Caco-2 (cell line): ENCODE data around the gene CLDN19. TPM values are rescaled to one million over a fixed set of nuclear protein-coding genes. Genes with fewer than 3 reads are reported as not detected.
A peak's percentile ranks its signal among the peaks of the same experiment; 100 is the strongest.
"Not testable (repeated sequence)": the region's sequence is repeated elsewhere in the genome, so short reads cannot be mapped to it uniquely, and the experiment has no call there.

Experiments
- BruUV-seq: library from RNA; stranded (reverse); fragments of 400-500 nt; replicated peaks from 2 replicates; lab custom pipeline; 2021; lab: Mats Ljungman, UMichigan
- CTCF ChIA-PET: fragments of 300-600 bp; sonication (Branson Sonifier 250); formaldehyde crosslinking; loops from one replicate; lab custom pipeline; 2022; ENCODE audit warnings: antibody characterized with exemption; lab: Charles Lee
- POLR2A ChIA-PET: fragments of 300-600 bp; sonication (Branson Sonifier 250); formaldehyde crosslinking; loops from one replicate; lab custom pipeline; 2022; ENCODE audit warnings: antibody characterized with exemption; lab: Charles Lee
- DNase-seq, 2 experiments: peaks; one replicate each; pipeline versions ENCODE4 v3.0.0 to v3.0.0-alpha.2; 2020 to 2022
- H3K27me3 ChIP-seq: replicated peaks from 2 replicates; pipeline ENCODE4 v1.6.0; 2011; ENCODE audit warnings: low read length; ENCODE audit not compliant: control insufficient read depth, insufficient read depth
- H3K36me3 ChIP-seq: 2 replicates; pipeline ENCODE4 v1.5.1; 2011; ENCODE audit warnings: low read length; ENCODE audit not compliant: control insufficient read depth, insufficient read depth
- H3K4me1 ChIP-seq: fragments of 250-450 bp; sonication (Bioruptor Pico); 2 replicates; pipeline ENCODE4 v1.5.1; 2020; ENCODE audit warnings: mild to moderate bottlenecking
- H3K4me3 ChIP-seq: 2 replicates; pipeline ENCODE4 v1.5.1; 2011; ENCODE audit warnings: low read depth, mild to moderate bottlenecking, control low read depth, low read length
- H3K9me3 ChIP-seq: fragments of 250-450 bp; sonication (Bioruptor Pico); 2 replicates; pipeline ENCODE4 v1.5.1; 2020; ENCODE audit warnings: mild to moderate bottlenecking, moderate library complexity
- H3K27ac Mint-ChIP-seq: one replicate; pipeline ENCODE4 v1.8.0; 2022; ENCODE audit warnings: mixed read lengths; ENCODE audit not compliant: unreplicated experiment
- H3K27me3 Mint-ChIP-seq: one replicate; pipeline ENCODE4 v1.8.0; 2022; ENCODE audit warnings: mixed read lengths; ENCODE audit not compliant: insufficient read depth, unreplicated experiment
- H3K36me3 Mint-ChIP-seq: one replicate; pipeline ENCODE4 v1.8.0; 2022; ENCODE audit warnings: mild to moderate bottlenecking, mixed read lengths; ENCODE audit not compliant: insufficient read depth, unreplicated experiment
- H3K4me1 Mint-ChIP-seq: one replicate; pipeline ENCODE4 v1.8.0; 2022; ENCODE audit warnings: low read depth, mixed read lengths; ENCODE audit not compliant: unreplicated experiment
- H3K4me3 Mint-ChIP-seq: one replicate; pipeline ENCODE4 v1.8.0; 2022; ENCODE audit warnings: mild to moderate bottlenecking, moderate library complexity, mixed read lengths; ENCODE audit not compliant: unreplicated experiment
- H3K9me3 Mint-ChIP-seq: one replicate; pipeline ENCODE4 v1.8.0; 2022; ENCODE audit warnings: mixed read lengths; ENCODE audit not compliant: unreplicated experiment
- intact Hi-C: fragments of 100-400 bp; cut with micrococcal nuclease; formaldehyde crosslinking; loops from one replicate; pipeline ENCODE4 v1.10.0; 2022; ENCODE audit not compliant: unreplicated experiment
- total RNA-seq: library from RNA; stranded (reverse); gene quantifications from 2 replicates; pipeline ENCODE4 v1.2.3, GENCODE V29; 2022
- TF ChIP-seq, protein P1 (sequence below), 2 experiments: fragments of 200-600 bp in 1 of 2; IDR thresholded peaks; 1 replicate in 1 of 2; 2 replicates in 1 of 2; pipeline versions ENCODE4 v1.5.1 to v1.8.0; 2011 to 2022; ENCODE audit warnings: antibody characterized with exemption in 1 of 2, control low read depth in 1 of 2, inconsistent platforms in 1 of 2, low read depth in 1 of 2, low read length in 1 of 2, mild to moderate bottlenecking in 1 of 2, moderate library complexity in 1 of 2; ENCODE audit not compliant: insufficient read depth in 1 of 2, severe bottlenecking in 1 of 2, unreplicated experiment in 1 of 2

Gene CLDN19
- total RNA-seq, 1 experiment from 2014 or later, result 4.0 TPM

DNA sequence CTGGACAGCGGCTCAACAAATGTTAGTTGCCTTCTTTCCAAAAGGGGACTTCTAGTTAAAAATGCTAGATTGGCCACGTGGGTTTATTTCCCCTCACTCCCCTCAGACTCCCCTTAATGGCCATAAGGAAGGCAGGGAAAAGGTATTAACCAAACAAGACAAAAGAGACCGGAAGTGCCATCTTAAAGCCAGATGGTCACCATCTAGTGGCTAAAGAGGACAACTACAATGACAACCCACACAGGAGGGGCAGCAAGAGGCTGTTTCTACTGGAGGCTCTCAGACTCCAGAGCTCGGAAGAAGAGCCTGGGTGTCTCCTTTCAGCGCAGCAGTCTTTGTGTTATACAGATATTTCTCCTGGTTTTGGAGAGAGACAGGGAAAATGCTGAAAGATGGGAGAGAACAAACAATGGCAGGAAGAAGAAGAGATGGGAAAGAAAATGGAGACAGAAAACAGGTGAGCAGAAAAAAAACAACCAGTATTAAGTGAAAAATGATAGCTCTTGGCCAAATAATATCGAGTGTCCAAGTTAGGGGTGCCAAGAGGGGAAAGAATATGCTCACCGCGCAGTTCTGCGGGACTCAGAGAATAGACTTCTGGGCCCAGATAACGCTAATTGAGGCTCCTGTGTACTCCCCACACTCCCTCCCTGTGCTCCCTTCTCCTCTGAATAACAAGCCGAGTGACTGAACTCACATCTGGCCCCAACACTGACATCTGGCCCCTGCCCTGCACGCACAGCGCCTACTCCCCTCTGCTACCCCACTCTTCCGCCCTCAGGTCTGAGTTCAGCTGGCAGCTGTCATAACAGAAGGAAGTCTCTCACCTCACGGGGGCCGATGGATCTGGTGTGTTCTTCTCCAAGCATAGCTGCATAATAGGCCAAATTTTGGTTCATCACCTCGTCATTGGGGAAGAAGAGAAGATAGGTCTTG, 17.2 kb upstream of the CLDN19 start:
- peak in 1 of 2 experiments; percentile 49 for DNase-seq
- intact Hi-C loops, result loop anchor here (5.0 kb wide), 1 partner anchor 180 kb away; no protein-coding TSS in a partner anchor
- H3K9me3 Mint-ChIP-seq, result peaks cover under 1% of the 10 kb centered on the region
- no peak overlapping the region for H3K4me3 ChIP-seq
- no peaks in the 10 kb centered on the region for H3K9me3 ChIP-seq
- ChIA-PET CTCF (interaction anchor here (0.8 to 2.0 kb wide), 3 partner anchors 9 to 317 kb away, joined by 3 to 9 read pairs (median 4); partner anchors contain the start of genes C1orf50 and P3H1), POLR2A (interaction anchor here (1.3 kb wide), 1 partner anchor 10 kb away, joined by 6 read pairs; the partner anchor contains the start of genes C1orf50 and P3H1)
- no peaks in the 10 kb centered on the region for H3K27me3 ChIP-seq
- no peaks in the 10 kb centered on the region for H3K27me3 Mint-ChIP-seq
- peaks cover 6% of the 10 kb centered on the region for H3K4me1 Mint-ChIP-seq
- no peak overlapping the region for H3K4me3 Mint-ChIP-seq
- TF ChIP-seq, protein P1, sequence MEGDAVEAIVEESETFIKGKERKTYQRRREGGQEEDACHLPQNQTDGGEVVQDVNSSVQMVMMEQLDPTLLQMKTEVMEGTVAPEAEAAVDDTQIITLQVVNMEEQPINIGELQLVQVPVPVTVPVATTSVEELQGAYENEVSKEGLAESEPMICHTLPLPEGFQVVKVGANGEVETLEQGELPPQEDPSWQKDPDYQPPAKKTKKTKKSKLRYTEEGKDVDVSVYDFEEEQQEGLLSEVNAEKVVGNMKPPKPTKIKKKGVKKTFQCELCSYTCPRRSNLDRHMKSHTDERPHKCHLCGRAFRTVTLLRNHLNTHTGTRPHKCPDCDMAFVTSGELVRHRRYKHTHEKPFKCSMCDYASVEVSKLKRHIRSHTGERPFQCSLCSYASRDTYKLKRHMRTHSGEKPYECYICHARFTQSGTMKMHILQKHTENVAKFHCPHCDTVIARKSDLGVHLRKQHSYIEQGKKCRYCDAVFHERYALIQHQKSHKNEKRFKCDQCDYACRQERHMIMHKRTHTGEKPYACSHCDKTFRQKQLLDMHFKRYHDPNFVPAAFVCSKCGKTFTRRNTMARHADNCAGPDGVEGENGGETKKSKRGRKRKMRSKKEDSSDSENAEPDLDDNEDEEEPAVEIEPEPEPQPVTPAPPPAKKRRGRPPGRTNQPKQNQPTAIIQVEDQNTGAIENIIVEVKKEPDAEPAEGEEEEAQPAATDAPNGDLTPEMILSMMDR (IDR thresholded peaks at IDR 0.05; ENCODE audit: insufficient read depth in 1 of 2, low read depth in 1 of 2, low read length in 1 of 2, severe bottlenecking in 1 of 2, unreplicated experiment in 1 of 2), result peak; percentile 61 to 64
- peaks cover 12% of the 10 kb centered on the region for H3K36me3 Mint-ChIP-seq
- no TSS peak for BruUV-seq
- H3K27ac Mint-ChIP-seq, result no peak overlapping the region
- no peaks in the 10 kb centered on the region for H3K4me1 ChIP-seq
- no peaks in the 10 kb centered on the region for H3K36me3 ChIP-seq

DNA sequence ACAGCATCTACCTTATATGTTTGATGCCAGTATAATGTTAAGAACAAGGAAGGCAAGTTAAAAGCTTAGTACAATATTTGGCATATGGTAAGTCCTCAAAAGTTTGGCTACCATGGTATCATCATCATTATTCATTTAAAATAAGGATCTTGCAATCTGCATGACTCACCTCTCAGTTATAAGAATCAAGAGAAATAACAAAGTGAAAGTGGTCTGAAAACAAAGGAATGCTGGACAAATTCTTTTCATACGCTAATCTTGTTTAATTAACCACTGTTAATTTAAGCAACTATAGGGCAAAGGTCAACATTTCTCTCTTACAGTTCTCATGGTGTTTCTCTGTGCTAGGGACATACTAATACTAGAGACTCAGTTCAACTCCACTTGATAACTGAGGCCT, 13.0 kb upstream of the CLDN19 start:
- TF ChIP-seq, protein P1 (IDR thresholded peaks at IDR 0.05; ENCODE audit: insufficient read depth in 1 of 2, low read depth in 1 of 2, low read length in 1 of 2, severe bottlenecking in 1 of 2, unreplicated experiment in 1 of 2), result no peak
- peaks cover 21% of the 10 kb centered on the region for H3K36me3 Mint-ChIP-seq
- H3K4me3 ChIP-seq, result no peak overlapping the region
- H3K4me3 Mint-ChIP-seq, result no peak overlapping the region
- H3K9me3 Mint-ChIP-seq, result peaks cover 10% of the 10 kb centered on the region
- H3K4me1 Mint-ChIP-seq, result peaks cover 6% of the 10 kb centered on the region
- no peaks in the 10 kb centered on the region for H3K9me3 ChIP-seq
- CTCF ChIA-PET, result no interaction called here
- POLR2A ChIA-PET, result no interaction called here
- no TSS peak for BruUV-seq
- no peak for DNase-seq
- no peaks in the 10 kb centered on the region for H3K4me1 ChIP-seq
- H3K36me3 ChIP-seq, result no peaks in the 10 kb centered on the region
- no peaks in the 10 kb centered on the region for H3K27me3 Mint-ChIP-seq
- intact Hi-C loops, result no loop called here
- no peak overlapping the region for H3K27ac Mint-ChIP-seq
- no peaks in the 10 kb centered on the region for H3K27me3 ChIP-seq

DNA sequence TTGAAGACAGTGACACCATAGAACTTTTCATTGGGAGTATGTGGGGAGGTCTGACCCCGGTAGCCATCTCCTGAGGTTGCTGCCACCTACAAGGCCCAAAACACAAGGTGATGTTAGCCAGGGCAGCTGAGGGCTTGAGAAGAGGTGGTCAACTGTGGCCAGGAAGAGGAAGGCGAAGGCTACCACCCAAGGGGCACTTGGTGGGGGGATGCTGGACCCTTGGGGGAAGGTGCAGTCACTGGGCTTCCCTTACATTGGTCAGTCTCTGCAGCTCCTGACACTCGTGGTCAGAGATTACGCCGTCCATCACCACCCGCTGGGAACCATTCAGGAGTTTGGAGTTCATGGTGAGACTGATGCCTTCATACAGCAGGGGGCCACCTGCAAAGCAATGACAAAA, 12.2 kb upstream of the CLDN19 start:
- no peaks in the 10 kb centered on the region for H3K27me3 Mint-ChIP-seq
- no peaks in the 10 kb centered on the region for H3K4me1 ChIP-seq
- H3K27me3 ChIP-seq, result no peaks in the 10 kb centered on the region
- TF ChIP-seq, protein P1 (IDR thresholded peaks at IDR 0.05; ENCODE audit: insufficient read depth in 1 of 2, low read depth in 1 of 2, low read length in 1 of 2, severe bottlenecking in 1 of 2, unreplicated experiment in 1 of 2), result no peak
- peaks cover 10% of the 10 kb centered on the region for H3K9me3 Mint-ChIP-seq
- H3K9me3 ChIP-seq, result no peaks in the 10 kb centered on the region
- ChIA-PET POLR2A (no interaction called here), CTCF (no interaction called here)
- no peak overlapping the region for H3K4me3 Mint-ChIP-seq
- no peaks in the 10 kb centered on the region for H3K36me3 ChIP-seq
- no peak overlapping the region for H3K27ac Mint-ChIP-seq
- H3K4me1 Mint-ChIP-seq, result peaks cover 5% of the 10 kb centered on the region
- peak in 1 of 2 experiments; percentile 8 for DNase-seq
- BruUV-seq, result no TSS peak
- no peak overlapping the region for H3K4me3 ChIP-seq
- intact Hi-C loops, result no loop called here
- H3K36me3 Mint-ChIP-seq, result peaks cover 21% of the 10 kb centered on the region

DNA sequence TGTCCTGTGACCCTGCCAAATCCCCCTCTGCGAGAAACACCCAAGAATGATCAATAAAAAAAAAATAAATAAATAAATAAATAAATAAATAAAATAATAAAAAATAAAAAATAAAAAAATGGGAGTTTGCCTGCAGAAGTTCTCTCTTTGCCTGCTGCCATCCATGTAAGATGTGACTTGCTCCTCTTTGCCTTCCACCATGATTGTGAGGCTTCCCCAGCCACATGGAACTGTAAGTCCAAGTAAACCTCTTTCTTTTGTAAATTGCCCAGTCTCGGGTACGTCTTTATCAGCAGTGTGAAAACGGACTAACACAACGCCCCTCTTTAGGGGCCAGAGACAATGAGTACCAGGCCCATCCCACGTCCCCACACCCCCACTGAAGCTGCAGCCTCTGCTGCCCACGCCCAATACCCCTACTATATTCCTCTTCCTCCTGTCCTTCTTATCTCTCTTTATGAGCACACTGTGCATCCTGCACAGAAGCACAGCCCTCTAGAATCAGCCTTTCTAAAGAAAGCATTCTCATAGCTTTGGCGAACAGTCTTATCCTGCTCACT, 11.6 kb upstream of the CLDN19 start:
- H3K36me3 ChIP-seq, BruUV-seq, POLR2A ChIA-PET, H3K27me3 Mint-ChIP-seq, H3K9me3 Mint-ChIP-seq, H3K4me3 Mint-ChIP-seq, H3K27ac Mint-ChIP-seq, H3K4me1 Mint-ChIP-seq, H3K27me3 ChIP-seq, H3K4me1 ChIP-seq, H3K9me3 ChIP-seq, H3K4me3 ChIP-seq, CTCF ChIA-PET, intact Hi-C loops, DNase-seq: not testable (repeated sequence)
- H3K36me3 Mint-ChIP-seq, result peaks cover 21% of the 10 kb centered on the region
